Stimulated activated CD4-positive, alpha-beta T cell treated with anti-CD3 and anti-CD28 coated beads, TNF-alpha, amount 100 ng/mL, for 4 hours (primary cell): ENCODE results near the gene MORN3.
"Not testable (repeated sequence)": the region's sequence is repeated elsewhere in the genome, so short reads cannot be mapped to it uniquely, and the experiment has no call there.

Experiments used
- DNase-seq, 3 experiments: peaks; one replicate each; pipeline ENCODE4 v3.0.0-alpha.2; 2020; ENCODE audit warnings: low read depth in 3 of 3

MORN3 gene

GRCh38 chr12:121689430-121689829 lies 20.0 kb upstream of the MORN3 start:
- no peak for DNase-seq

GRCh38 chr12:121688966-121689365 lies 19.5 kb upstream of the MORN3 start:
- DNase-seq: no peak

DNA sequence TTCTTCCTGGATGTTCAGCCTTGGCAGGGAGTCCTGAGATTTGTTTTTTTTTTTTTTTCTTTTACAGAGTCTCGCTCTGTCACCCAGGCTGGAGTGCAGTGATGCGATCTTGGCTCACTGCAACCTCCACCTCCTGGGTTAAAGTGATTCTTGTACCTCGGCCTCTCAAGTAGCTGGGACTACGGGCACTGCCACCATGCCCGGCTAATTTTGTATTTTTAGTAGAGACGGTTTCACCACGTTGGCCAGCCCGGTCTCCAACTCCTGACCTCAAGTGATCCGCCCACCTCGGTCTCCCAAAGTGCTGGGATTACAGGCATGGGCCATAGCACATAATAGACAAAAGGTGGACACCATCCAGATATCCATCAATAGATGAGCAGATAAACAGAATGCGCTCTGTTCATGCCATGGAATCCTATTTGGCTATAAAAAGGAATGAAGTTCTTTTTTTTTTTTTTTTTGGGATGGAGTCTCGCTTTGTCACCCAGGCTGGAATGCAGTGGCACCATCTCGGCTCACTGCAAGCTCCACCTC lies 10.3 kb upstream of the MORN3 start:
- DNase-seq: not testable (repeated sequence)

DNA sequence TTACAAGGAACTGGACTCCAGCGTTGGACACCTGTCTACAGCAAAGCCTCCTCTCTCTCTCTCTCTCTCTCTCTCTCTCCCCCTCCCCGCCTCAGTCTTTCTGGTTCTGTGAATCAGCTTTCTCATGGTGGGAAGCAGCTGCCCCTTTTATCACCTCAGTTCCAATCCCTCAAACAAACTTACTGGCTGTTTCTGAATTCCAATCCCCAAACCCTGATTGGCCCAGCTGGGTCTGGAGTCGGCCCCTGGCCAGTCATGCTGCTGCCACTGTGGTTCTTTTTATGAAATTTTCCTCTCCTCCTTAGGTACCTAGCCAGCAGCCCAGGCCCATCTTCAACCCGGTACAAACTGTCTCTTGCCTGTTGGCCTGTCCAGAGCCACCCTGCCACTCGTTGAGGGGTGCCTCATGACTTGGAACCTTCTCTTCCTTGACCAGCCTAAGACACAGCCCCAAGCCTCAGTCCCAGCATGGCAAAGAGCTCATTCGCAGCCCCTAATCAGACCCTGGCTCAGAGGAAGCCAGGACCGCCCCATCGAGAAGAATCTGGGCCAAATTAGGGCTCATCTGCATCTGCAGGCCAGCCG lies 9.4 kb upstream of the MORN3 start:
- no peak for DNase-seq

- DNase-seq: no peak
These were observed 8.9 kb upstream of the MORN3 start for GRCh38 chr12:121678305-121678704.

DNA sequence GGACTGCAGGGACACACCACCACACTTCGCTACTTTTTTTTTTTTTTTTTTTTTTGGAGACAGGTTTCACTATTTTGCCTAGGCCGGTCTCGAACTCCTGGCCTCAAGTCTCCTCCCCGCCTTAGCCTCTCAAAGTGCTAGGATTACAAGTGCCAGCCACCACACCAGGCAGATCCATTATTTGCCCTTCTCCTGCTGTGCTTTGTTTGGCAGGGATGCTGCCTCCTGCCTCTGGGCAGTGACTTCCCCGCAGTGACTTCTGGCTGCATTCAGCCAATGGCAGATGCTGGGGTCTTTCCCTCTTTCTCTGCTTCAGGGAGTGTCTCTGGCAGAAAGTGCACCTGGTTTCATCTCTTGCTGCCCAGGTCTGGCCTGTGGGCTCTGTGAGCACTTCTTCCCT lies 6.7 kb upstream of the MORN3 start:
- DNase-seq: no peak

DNA sequence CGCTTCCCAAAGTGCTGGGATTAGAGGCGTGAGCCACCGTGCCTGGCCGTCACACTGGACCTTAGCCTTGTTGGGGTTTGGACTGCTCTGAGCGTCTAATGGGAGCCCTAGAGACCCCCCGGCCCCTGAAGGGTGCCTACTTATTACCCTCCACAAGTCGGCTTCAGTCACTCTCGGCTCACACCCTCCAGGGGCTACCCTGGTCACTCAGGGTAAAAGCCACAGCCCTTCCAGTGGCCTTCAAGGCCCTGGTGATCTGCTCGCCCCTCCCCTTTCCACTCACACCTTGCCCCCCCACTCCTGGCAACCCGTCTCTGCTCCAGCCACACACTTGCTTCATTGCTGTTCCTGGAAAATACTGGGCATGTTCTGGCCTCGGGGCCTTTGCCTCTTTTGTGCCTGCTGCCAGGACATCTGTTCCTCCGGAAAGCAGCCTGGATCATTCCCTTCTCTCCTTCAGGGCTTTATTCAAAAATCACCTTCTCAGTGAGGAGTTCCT lies 3.6 kb upstream of the MORN3 start:
- DNase-seq: no peak

GRCh38 chr12:121668750-121669520 lies 519 bp downstream of the MORN3 start:
- DNase-seq: peak in 1 of 3 experiments; percentile 46

DNA sequence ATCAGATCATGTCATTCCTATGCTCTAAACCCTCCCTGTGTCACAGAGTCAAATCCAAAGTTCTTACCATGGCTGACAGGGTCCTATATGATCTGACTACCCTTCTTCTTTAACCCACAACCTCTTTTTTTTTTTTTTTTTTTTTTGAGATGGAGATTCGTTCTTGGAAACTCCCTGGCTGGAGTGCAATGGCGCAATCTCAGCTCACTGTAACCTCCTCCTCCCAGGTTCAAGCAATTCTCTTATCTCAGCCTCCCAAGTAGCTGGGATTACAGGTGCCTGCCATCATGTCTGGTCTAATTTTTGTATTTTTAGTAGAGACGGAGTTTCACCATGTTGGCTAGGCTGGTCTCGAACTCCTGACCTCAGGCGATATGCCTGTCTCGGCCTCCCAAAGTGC lies 2.6 kb downstream of the MORN3 start:
- not testable (repeated sequence) for DNase-seq

- no peak for DNase-seq
These were observed 5.9 kb downstream of the MORN3 start for GRCh38 chr12:121663610-121663929.

DNA sequence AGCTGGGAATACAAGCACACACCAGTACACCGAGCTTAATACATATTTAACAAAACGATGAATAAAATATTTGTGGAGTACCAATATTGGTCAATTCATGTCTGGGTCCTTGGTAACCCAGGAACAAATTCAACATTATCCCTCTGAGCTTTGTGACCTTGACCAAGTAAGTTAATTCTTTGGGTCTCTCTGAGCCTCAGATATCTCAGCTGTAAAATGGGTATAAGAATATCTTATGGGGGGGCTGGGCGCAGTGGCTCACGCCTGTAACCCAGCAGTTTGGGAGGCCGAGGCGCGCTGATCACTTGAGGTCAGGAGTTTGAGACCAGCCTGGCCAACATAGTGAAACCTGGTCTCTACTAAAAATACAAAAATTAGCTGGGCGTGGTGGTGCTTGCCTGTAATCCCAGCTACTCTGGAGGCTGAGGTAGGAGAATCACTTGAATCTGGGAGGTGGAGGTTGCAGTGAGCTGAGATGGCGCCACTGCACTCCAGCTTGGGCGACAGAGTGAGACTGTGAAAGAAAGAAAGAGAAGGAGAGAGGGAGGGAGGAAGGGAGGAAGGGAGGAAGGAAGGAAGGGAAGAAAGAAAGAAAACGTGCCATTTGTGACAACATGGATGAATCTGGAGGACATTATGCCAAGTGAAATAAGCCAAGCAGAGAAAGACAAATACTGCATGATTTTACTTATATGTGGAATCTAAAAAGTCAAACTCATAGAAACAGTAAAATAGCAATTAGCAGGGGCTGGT lies 7.9 kb downstream of the MORN3 start:
- DNase-seq: not testable (repeated sequence)

DNA sequence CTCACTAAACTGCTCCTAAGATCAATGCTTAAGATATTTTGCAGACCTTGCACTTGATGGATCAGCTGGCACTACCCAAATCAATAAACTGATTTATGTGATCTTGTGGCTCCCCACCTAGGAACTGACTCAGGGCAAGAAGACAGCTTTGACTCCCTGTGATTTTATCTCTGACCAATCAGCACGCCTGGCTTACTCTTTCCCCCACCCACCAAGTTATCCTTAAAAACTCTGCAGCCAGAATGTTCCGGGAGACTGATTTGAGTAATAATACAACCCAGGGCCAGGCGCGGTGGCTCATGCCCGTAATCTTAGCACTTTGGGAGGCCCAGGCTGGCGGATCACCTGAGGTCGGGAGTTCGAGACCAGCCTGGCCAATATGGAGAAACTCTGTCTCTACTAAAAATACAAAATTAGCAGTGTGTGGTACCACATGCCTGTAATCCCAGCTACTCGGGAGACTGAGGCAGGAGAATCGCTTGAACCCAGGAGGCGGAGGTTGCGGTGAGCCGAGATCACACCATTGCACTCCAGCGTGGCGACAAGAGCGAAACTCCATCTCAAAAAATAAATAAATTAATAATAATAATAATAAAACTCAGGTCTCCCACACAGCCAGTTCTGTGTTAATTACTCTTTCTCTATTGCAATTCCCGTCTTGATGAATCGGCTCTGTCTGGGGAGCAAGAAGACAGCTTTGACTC lies 12.0 kb downstream of the MORN3 start:
- no peak for DNase-seq

GRCh38 chr12:121656122-121656521 lies 13.3 kb downstream of the MORN3 start:
- no peak for DNase-seq

GRCh38 chr12:121653999-121654398 lies 15.5 kb downstream of the MORN3 start:
- DNase-seq: no peak

DNA sequence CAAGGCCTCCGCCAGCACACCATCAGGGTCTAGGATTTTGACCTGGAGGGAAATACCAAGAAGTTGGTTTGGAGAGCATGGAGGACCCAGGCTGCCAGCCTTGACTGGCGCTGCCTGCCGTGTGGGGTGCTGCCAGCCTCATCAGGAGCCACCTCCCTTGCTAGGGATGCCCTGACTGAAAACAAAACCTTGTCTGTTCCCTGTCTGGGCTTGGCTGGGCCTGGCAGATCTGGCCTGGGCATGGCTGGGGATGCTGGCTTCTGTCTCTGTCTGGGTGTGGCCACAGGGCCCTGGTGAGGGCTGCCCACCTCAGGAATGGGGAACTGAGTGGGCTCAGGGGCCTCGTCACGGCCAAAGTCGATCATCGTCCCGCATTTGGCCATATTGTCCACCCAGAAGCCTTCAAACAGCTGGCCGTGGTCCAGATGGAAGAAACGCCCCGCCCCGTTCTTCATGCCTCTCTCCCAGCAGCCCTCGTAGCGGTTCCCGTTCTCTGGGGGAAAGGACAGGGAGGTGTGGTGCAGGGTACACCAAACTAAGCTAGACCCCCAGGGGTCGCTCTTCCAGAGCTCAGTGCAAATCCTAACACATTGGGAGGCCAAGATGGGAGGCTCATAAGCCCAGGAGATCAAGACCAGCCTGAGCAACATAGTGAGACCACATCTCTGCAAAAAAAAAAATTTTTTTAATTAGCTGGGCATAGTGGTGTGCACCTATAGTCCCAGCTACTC lies 16.5 kb downstream of the MORN3 start:
- DNase-seq: no peak

DNA sequence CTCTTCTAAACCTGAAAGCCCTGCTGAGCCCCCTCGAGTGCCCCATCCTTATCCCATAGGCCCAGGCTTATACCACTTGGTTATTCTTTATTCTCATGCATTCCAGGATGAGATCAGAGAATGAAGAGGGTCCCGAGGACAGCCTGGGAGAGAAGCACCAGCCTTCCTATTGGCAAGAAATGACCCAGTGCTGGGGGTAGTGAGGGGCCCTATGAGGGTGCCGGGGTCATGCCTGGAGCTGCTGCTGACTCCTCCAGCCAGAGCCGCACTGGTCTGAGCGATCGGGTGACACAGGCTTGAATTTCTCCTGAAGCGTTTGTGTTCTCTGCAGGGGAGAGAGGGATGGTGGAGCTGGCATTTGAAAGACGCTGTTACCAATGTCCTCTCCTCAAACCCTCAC lies 18.1 kb downstream of the MORN3 start:
- no peak for DNase-seq

DNA sequence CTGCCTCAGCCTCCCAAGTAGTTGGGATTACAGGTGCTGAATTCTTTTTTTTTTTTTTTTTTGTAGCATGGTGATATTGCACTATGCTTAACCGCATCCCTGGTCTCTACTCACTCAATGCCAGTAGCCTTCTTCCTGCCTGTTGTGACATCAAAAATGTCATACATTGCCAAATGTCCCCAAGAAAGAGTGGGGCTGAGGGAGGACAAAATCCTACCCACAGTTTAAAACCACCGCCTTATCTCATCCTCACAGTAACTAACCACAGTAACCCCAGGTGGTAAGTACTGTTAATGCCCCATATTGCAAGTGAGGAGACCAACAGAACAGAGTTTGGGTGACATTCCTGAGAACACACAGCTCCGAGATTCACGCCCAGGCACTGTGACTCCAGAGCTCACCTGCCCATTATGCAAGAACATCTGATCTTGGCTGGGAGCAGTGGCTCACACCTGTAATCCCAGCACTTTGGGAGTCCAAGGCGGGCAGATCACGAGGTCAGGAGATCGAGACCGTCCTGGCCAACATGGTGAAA lies 19.6 kb downstream of the MORN3 start:
- no peak for DNase-seq

DNA sequence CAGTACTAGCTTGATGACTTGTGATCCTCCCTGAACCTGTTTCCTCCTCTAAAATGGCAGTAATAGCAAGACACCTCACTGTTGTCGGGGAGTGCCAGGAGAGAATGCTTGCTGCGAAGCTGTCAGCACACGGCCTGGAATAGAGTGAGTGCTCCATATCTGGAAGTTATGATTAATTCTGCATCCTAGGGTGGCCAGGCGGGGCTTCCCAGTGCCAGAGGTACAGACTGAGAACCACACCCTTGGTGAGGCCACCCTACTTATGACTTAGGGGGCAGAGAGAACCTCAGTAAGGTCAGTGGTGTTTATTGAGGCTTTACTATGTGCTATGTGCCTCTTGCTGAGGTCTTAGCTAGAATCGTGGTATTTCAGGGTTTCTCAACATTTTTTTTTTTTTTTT lies 20.1 kb downstream of the MORN3 start:
- no peak for DNase-seq

- no peak for DNase-seq
These were observed 20.9 kb downstream of the MORN3 start for GRCh38 chr12:121648458-121649028.

GRCh38 chr12:121641343-121641630 lies 28.2 kb downstream of the MORN3 start:
- DNase-seq: no peak
